HepG2 (cell line): Measurements from ENCODE around the gene TM4SF18. TPM values are rescaled to one million over a fixed set of nuclear protein-coding genes. Genes with fewer than 3 reads are reported as not detected.

Experiments used
- AGO2 ChIP-seq: fragments of 200-400 bp; formaldehyde crosslinking; optimal IDR thresholded peaks from 2 replicates; pipeline ENCODE3; 2017; ENCODE audit warnings: mild to moderate bottlenecking, low read depth, low read length, moderate library complexity
- ARID3A ChIP-seq: IDR thresholded peaks from 2 replicates; pipeline ENCODE4 v1.6.1; 2012; ENCODE audit warnings: low read depth, low read length, improper control_type of control experiment
- CHD4 ChIP-seq: fragments of 200-600 bp; sonication (generic); IDR thresholded peaks from 2 replicates; pipeline ENCODE4 v1.7.0; 2017; ENCODE audit warnings: mild to moderate bottlenecking, low read length, borderline replicate concordance
- CREB3 ChIP-seq: sonication (generic); formaldehyde crosslinking; IDR thresholded peaks from 2 replicates; pipeline ENCODE4 v1.5.0; 2020; ENCODE audit warnings: missing genetic modification reagents
- FOXA1 ChIP-seq, 2 experiments: fragments of 450-650 bp in 1 of 2; sonication (generic) in 1 of 2; formaldehyde crosslinking in 1 of 2; IDR thresholded peaks; 2 replicates each; pipeline versions ENCODE4 v1.4.0 to v1.6.1; 2016 to 2020; ENCODE audit warnings: missing genetic modification reagents in 1 of 2
- GABPA ChIP-seq, 2 experiments: IDR thresholded peaks; 2 replicates each; pipeline ENCODE4 v1.6.1; 2011 to 2016; ENCODE audit warnings: low read depth in 2 of 2, low read length in 1 of 2, missing biosample characterization in 1 of 2, missing genetic modification characterization in 1 of 2
- GPBP1L1 ChIP-seq: sonication (generic); formaldehyde crosslinking; IDR thresholded peaks from 2 replicates; pipeline ENCODE4 v1.5.0; 2020; ENCODE audit warnings: mild to moderate bottlenecking, missing genetic modification reagents
- HDAC2 ChIP-seq: sonication (generic); formaldehyde crosslinking; IDR thresholded peaks from 2 replicates; pipeline ENCODE4 v1.4.0; 2020; ENCODE audit warnings: missing genetic modification reagents
- HMG20A ChIP-seq: IDR thresholded peaks from 2 replicates; pipeline ENCODE4 v1.6.1; 2016; ENCODE audit warnings: borderline replicate concordance
- HNF4A ChIP-seq: sonication (generic); formaldehyde crosslinking; IDR thresholded peaks from 2 replicates; pipeline ENCODE4 v1.4.0; 2020; ENCODE audit warnings: missing genetic modification reagents
- MEF2D ChIP-seq: sonication (generic); formaldehyde crosslinking; IDR thresholded peaks from 2 replicates; pipeline ENCODE4 v1.5.1; 2020; ENCODE audit warnings: mild to moderate bottlenecking, missing genetic modification reagents
- NFKB2 ChIP-seq: sonication (generic); formaldehyde crosslinking; IDR thresholded peaks from 2 replicates; pipeline ENCODE4 v1.4.0; 2020; ENCODE audit warnings: missing genetic modification reagents, borderline replicate concordance
- RBFOX2 ChIP-seq: fragments of 200-400 bp; formaldehyde crosslinking; IDR thresholded peaks from 2 replicates; pipeline ENCODE4 v1.6.1; 2017; ENCODE audit warnings: low read depth, mild to moderate bottlenecking, low read length
- SIX1 ChIP-seq: sonication (generic); formaldehyde crosslinking; IDR thresholded peaks from 2 replicates; pipeline ENCODE4 v1.4.0; 2020; ENCODE audit warnings: missing genetic modification reagents, borderline replicate concordance
- SIX4 ChIP-seq: sonication (generic); formaldehyde crosslinking; IDR thresholded peaks from 2 replicates; pipeline ENCODE4 v1.4.0; 2020; ENCODE audit warnings: missing genetic modification reagents
- SNAI1 ChIP-seq: sonication (generic); formaldehyde crosslinking; IDR thresholded peaks from 2 replicates; pipeline ENCODE4 v1.5.0; 2020; ENCODE audit warnings: mild to moderate bottlenecking, missing genetic modification reagents, borderline replicate concordance
- TFAP4 ChIP-seq: sonication (generic); IDR thresholded peaks from 2 replicates; pipeline ENCODE4 v1.6.1; 2016; ENCODE audit warnings: low read depth, borderline replicate concordance
- ZNF275 ChIP-seq: sonication (generic); formaldehyde crosslinking; IDR thresholded peaks from 2 replicates; pipeline ENCODE4 v1.8.0; 2022; ENCODE audit warnings: missing genetic modification reagents, mild to moderate bottlenecking, inconsistent platforms, borderline replicate concordance
- ZNF503 ChIP-seq: sonication (generic); formaldehyde crosslinking; IDR thresholded peaks from 2 replicates; pipeline ENCODE4 v1.4.0; 2020; ENCODE audit warnings: missing genetic modification reagents
- polyA plus RNA-seq, 8 experiments: library from polyadenylated mRNA; depleted of rRNA in 3 of 8; stranded (reverse) in 7 of 8; unstranded in 1 of 8; fragments of >200 nt; fragmentation: Illumina TruSeq in 4 of 8; extraction: Trizol in 4 of 8; gene quantifications; 2 replicates each; pipeline versions ENCODE4 v1.2.1 to v1.2.3, GENCODE V29; 2011 to 2016; ENCODE audit warnings: low read depth in 4 of 8, missing spikeins in 1 of 8, mixed read lengths in 1 of 8; ENCODE audit not compliant: insufficient read depth in 1 of 8
- total RNA-seq, 5 experiments: library from RNA; depleted of rRNA; stranded (reverse); fragments of >200 nt; fragmentation: Illumina TruSeq; extraction: Trizol; gene quantifications; 2 replicates each; pipeline ENCODE4 v1.2.3, GENCODE V29; 2016; ENCODE audit warnings: low read depth in 1 of 5

Gene TM4SF18
- total and polyA plus RNA-seq, 2 of the 13 experiments (the other 11 are each of a cell fraction or from before 2014, with no cell fraction given), result 0.15 TPM; not detected in 1

GRCh38 chr3:149368674-149369497 is 35.5 kb upstream of the TM4SF18 start (continued):
- TF ChIP-seq NFKB2 (CRISPR knock-in tag) (no peak), HDAC2 (CRISPR knock-in tag) (peak; percentile 66; the same call in 1 of the 2 replicates), GABPA (IDR thresholded peaks at IDR 0.05; ENCODE audit: low read depth, low read length) (no peak), GABPA (CRISPR knock-in tag; IDR thresholded peaks at IDR 0.05; ENCODE audit: low read depth) (0 out of 2 replicates have a peak, but pooled peaks have one; percentile 19), CREB3 (CRISPR knock-in tag) (0 out of 2 replicates have a peak, but pooled peaks have one; percentile 11), CHD4 (peak; percentile 33; the same call in 1 of the 2 replicates), ZNF503 (CRISPR knock-in tag) (peak; percentile 66; the same call in 1 of the 2 replicates), SNAI1 (CRISPR knock-in tag) (no peak), FOXA1 (IDR thresholded peaks at IDR 0.05) (no peak), FOXA1 (CRISPR knock-in tag; IDR thresholded peaks at IDR 0.05) (peak; percentile 64), SIX1 (CRISPR knock-in tag) (no peak), MEF2D (CRISPR knock-in tag) (0 out of 2 replicates have a peak, but pooled peaks have one; percentile 24), TFAP4 (peak; percentile 78), SIX4 (CRISPR knock-in tag) (no peak), RBFOX2 (peak; percentile 85), HMG20A (CRISPR knock-in tag) (peak; percentile 90; the same call in 1 of the 2 replicates), ZNF275 (CRISPR knock-in tag) (no peak), GPBP1L1 (CRISPR knock-in tag) (no peak), AGO2 (peak; percentile 86), ARID3A (peak; percentile 67; the same call in 1 of the 2 replicates), HNF4A (CRISPR knock-in tag) (peak; percentile 42)
